Cardiac muscle cell (in vitro differentiated cells and primary cell): ENCODE data around the gene CRYZL1. TPM values are rescaled to one million over a fixed set of nuclear protein-coding genes. Genes with fewer than 3 reads are reported as not detected.
"Not testable (repeated sequence)": the region's sequence is repeated elsewhere in the genome, so short reads cannot be mapped to it uniquely, and the experiment has no call there.

ENCODE experiments used
- DNase-seq, 2 donors: peaks; one replicate each; pipeline versions ENCODE4 v3.0.0 to v3.0.0-alpha.2; 2010 to 2017; ENCODE audit warnings: low read depth in 1 of 2, low spot score in 1 of 2
- H3K27ac ChIP-seq: fragments of 200-600 bp; sonication (generic); 2 replicates; pipeline ENCODE4 v1.5.1; 2016
- H3K27me3 ChIP-seq: fragments of 200-600 bp; sonication (generic); 2 replicates; pipeline ENCODE4 v1.6.0; 2016; ENCODE audit warnings: control low read depth
- H3K36me3 ChIP-seq: fragments of 200-600 bp; sonication (generic); 2 replicates; pipeline ENCODE4 v1.5.1; 2016; ENCODE audit warnings: control low read depth
- H3K4me1 ChIP-seq: fragments of 200-600 bp; sonication (generic); 2 replicates; pipeline ENCODE4 v1.8.1; 2017; ENCODE audit warnings: low read depth, mild to moderate bottlenecking, mixed run types
- H3K4me3 ChIP-seq: fragments of 200-600 bp; sonication (generic); 2 replicates; pipeline ENCODE4 v1.5.1; 2016; ENCODE audit warnings: mild to moderate bottlenecking
- H3K9me3 ChIP-seq: fragments of 200-600 bp; sonication (generic); 2 replicates; pipeline ENCODE4 v1.5.1; 2017; ENCODE audit warnings: low read depth, mild to moderate bottlenecking, control low read depth
- polyA plus RNA-seq: library from polyadenylated mRNA; unstranded; fragments of >200 nt; fragmentation: Nextera tagmentation; extraction: Ambion mirVana; gene quantifications from 2 replicates; pipeline ENCODE4 v1.2.1, GENCODE V29; 2016
- total RNA-seq: library from RNA; depleted of rRNA; stranded (reverse); fragments of >200 nt; gene quantifications from 2 replicates; pipeline ENCODE4 v1.2.3, GENCODE V29; 2016
- TF ChIP-seq, protein P1 (sequence below): IDR thresholded peaks from 2 replicates; pipeline ENCODE4 v1.5.1; 2012; ENCODE audit warnings: low read depth, mild to moderate bottlenecking, low read length

Gene CRYZL1
- total and polyA plus RNA-seq, 2 experiments from 2014 or later = 58.1 to 58.3 TPM

DNA sequence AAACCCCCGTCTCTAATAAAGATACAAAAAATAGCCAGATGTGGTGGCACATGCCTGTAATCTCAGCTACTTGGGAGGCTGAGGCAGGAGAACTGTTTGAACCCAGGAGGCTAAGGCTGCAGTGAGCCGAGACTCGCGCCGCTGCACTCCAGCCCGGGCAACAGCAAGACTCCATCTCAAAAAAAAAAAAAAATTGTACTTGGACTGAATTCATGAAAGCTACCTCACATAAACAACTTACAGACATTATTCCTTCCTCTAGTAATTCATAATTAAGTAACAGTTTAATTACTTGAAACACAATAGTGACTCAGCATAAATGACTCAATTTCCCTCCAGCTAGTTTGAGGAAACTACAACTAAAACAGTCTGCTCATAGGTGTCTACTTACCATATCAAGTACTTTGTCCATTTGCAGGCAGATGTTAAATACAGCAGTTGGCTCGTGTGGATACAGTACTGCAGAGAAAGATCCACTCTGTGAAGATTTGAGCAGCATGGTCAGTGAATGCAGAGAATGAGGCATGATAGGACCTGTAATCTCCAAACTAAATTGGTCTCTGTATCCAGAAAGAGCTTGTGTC, 62.5 kb downstream of the CRYZL1 start:
- Histone ChIP-seq H3K4me3 (no peak overlapping the region), H3K4me1 (no peaks in the 10 kb centered on the region), H3K27me3 (no peaks in the 10 kb centered on the region), H3K36me3 (peaks cover 57% of the 10 kb centered on the region), H3K27ac (peak overlapping the region; percentile 44), H3K9me3 (no peaks in the 10 kb centered on the region)
- TF ChIP-seq, protein P1, sequence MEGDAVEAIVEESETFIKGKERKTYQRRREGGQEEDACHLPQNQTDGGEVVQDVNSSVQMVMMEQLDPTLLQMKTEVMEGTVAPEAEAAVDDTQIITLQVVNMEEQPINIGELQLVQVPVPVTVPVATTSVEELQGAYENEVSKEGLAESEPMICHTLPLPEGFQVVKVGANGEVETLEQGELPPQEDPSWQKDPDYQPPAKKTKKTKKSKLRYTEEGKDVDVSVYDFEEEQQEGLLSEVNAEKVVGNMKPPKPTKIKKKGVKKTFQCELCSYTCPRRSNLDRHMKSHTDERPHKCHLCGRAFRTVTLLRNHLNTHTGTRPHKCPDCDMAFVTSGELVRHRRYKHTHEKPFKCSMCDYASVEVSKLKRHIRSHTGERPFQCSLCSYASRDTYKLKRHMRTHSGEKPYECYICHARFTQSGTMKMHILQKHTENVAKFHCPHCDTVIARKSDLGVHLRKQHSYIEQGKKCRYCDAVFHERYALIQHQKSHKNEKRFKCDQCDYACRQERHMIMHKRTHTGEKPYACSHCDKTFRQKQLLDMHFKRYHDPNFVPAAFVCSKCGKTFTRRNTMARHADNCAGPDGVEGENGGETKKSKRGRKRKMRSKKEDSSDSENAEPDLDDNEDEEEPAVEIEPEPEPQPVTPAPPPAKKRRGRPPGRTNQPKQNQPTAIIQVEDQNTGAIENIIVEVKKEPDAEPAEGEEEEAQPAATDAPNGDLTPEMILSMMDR = no peak
- peak in 1 of 2 donors; percentile 12 for DNase-seq

DNA sequence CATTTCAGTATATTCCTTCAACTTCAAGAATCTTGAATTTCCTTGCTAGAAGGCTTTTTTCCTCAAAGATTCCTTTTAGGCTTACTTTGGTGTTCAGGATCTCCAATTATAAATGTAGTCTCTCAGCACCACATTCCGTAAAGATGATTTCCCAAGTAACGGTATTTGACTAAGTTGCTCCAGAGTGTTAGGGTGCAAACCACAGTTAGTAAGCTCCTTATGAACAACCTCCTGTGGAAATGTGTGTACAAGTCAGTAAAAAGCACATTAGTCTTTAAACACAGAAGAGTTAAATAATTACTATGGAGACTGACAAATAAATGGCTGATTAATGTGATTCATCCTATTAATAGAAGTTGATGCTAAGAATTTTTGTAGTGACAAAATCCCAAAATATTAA, 63.3 kb downstream of the CRYZL1 start:
- peak overlapping the region; percentile 44 for H3K27ac ChIP-seq
- no peaks in the 10 kb centered on the region for H3K4me1 ChIP-seq
- no peaks in the 10 kb centered on the region for H3K9me3 ChIP-seq
- TF ChIP-seq, protein P1 = no peak
- peaks cover 61% of the 10 kb centered on the region for H3K36me3 ChIP-seq
- DNase-seq = peak in 1 of 2 donors; percentile 25
- no peak overlapping the region for H3K4me3 ChIP-seq
- no peaks in the 10 kb centered on the region for H3K27me3 ChIP-seq

DNA sequence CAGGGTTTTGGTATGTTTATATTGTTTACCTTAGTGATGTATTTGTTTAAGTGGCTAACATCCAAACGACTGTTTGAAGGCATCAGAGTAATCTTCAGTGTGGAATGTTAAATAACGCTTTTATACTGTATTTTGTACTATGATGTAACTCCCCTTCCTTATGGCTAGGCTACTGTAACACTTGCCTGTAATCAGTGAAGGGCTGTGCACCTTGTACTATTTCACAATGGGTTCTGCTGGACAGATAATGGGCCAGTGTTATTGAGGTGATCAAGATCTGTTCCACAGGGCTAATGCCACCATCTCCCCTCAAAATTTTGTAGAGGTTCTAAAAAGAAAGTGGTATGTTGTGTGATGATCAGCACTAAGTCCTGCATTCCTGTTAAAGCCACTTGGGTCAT, 64.8 kb downstream of the CRYZL1 start:
- H3K9me3 ChIP-seq, H3K4me1 ChIP-seq, DNase-seq, H3K27ac ChIP-seq, H3K4me3 ChIP-seq, H3K27me3 ChIP-seq: not testable (repeated sequence)
- H3K36me3 ChIP-seq = peaks cover 68% of the 10 kb centered on the region

DNA sequence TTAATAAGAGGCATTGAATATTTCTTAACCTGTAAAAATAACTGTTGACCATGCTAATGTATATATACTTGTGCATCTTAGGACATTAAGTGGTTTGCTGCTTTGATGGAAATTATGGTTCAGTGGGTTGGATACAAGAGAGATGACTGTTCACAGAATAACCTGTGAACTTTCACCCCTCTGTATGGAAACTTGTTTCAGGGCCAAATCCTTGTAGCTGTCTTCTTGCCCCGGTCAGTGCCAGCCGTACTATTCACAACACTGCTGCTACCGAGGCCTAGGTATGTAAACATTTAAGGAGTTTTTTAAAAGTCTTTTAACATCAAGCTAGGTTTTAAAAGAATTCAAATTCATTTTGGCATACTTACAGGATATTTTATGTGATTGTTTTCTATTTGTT, 69.2 kb downstream of the CRYZL1 start:
- Histone ChIP-seq H3K4me3 (no peak overlapping the region), H3K9me3 (no peaks in the 10 kb centered on the region), H3K36me3 (peaks cover 87% of the 10 kb centered on the region), H3K27me3 (no peaks in the 10 kb centered on the region), H3K27ac (peak overlapping the region; percentile 7), H3K4me1 (no peaks in the 10 kb centered on the region)
- DNase-seq = no peak
- TF ChIP-seq, protein P1 = no peak

DNA sequence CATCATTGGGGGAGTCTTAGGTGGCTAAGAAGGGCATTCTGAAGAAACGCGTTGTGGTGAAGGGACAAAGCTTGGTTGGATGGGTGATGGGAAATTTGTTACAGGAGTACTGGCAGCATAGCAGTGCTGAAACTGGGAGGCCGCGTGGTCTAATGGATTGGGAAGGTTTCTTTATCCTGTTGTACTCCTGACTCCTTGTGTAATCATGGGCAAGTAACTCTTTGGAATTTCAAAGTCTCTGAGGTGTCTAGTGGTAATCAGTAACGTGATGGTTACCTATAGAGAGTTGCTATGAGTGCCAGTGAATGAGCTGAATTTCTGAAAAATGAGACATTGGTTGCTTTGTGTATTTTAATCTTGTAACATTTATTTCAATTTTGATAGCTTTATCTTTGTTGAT, 71.5 kb downstream of the CRYZL1 start:
- peaks cover 76% of the 10 kb centered on the region for H3K36me3 ChIP-seq
- no peaks in the 10 kb centered on the region for H3K9me3 ChIP-seq
- DNase-seq = no peak
- H3K27me3 ChIP-seq = no peaks in the 10 kb centered on the region
- no peaks in the 10 kb centered on the region for H3K4me1 ChIP-seq
- no peak overlapping the region for H3K27ac ChIP-seq
- no peak overlapping the region for H3K4me3 ChIP-seq
- TF ChIP-seq, protein P1 = no peak

DNA sequence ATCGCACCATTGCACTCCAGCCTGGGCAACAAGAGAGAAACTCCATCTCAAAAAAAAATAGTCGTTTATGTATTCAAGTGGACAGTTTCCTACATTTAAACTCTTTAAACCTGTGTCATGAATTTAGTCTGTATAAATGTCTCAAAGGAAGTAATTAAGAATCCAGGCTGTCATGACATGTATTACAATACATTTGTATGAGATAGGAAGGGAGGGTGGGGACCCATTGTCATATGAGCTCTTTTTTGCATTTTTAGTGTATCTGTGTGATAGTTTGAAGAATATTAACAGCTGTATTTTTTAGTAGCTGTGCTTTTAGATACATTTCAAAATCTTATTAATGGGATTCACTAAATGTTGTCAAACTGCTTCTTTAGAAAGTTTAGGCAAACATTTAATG, 73.1 kb downstream of the CRYZL1 start:
- H3K36me3 ChIP-seq = peaks cover 65% of the 10 kb centered on the region
- no peak overlapping the region for H3K27ac ChIP-seq
- no peaks in the 10 kb centered on the region for H3K4me1 ChIP-seq
- no peaks in the 10 kb centered on the region for H3K9me3 ChIP-seq
- no peak for DNase-seq
- H3K4me3 ChIP-seq = no peak overlapping the region
- TF ChIP-seq, protein P1 = no peak
- no peaks in the 10 kb centered on the region for H3K27me3 ChIP-seq
